GM08714 (cell line): ENCODE data around the gene MYL5.
"Not testable (repeated sequence)": the region's sequence is repeated elsewhere in the genome, so short reads cannot be mapped to it uniquely, and the experiment has no call there.

Source experiments
- H3K4me3 ChIP-seq: fragments of 200-500 bp; sonication (Bioruptor generic); 2 replicates; pipeline ENCODE4 v1.5.1; 2014; ENCODE audit warnings: mild to moderate bottlenecking, low read length, inconsistent platforms
- ZNF274 ChIP-seq: IDR thresholded peaks from 2 replicates; pipeline ENCODE4 v1.6.1; 2012; ENCODE audit warnings: mild to moderate bottlenecking, low read depth, low read length

MYL5 gene

GRCh38 chr4:720111-720860 lies 45.9 kb downstream of the MYL5 start:
- no peak overlapping the region for H3K4me3 ChIP-seq
- no peak for TF ChIP-seq ZNF274

GRCh38 chr4:721261-722168 lies 47.2 kb downstream of the MYL5 start:
- TF ChIP-seq ZNF274 = no peak
- H3K4me3 ChIP-seq = no peak overlapping the region

- no peak overlapping the region for H3K4me3 ChIP-seq
- no peak for TF ChIP-seq ZNF274
Measured at GRCh38 chr4:722169-722725, 47.9 kb downstream of the MYL5 start.

DNA sequence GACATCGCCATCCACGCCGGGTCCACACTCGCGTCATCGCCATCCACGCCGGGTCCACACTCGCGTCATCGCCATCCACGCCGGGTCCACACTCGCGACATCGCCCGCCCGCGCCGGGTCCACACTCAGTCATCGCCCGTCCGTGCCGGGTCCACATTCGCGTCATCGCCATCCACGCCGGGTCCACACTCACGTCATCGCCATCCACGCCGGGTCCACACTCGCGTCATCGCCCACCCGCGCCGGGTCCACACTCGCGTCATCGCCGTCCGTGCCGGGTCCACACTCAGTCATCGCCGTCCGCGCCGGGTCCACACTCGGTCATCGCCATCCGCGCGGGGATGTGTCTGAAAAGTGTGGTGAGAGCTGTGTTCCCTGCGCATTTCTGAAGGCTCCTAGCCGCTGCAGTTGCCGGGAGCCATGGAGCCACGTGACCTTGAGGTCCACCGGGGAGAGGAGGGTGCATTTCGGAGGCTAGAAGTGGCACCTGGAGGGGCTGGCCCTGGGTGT lies 48.6 kb downstream of the MYL5 start:
- no peak for TF ChIP-seq ZNF274
- no peak overlapping the region for H3K4me3 ChIP-seq

DNA sequence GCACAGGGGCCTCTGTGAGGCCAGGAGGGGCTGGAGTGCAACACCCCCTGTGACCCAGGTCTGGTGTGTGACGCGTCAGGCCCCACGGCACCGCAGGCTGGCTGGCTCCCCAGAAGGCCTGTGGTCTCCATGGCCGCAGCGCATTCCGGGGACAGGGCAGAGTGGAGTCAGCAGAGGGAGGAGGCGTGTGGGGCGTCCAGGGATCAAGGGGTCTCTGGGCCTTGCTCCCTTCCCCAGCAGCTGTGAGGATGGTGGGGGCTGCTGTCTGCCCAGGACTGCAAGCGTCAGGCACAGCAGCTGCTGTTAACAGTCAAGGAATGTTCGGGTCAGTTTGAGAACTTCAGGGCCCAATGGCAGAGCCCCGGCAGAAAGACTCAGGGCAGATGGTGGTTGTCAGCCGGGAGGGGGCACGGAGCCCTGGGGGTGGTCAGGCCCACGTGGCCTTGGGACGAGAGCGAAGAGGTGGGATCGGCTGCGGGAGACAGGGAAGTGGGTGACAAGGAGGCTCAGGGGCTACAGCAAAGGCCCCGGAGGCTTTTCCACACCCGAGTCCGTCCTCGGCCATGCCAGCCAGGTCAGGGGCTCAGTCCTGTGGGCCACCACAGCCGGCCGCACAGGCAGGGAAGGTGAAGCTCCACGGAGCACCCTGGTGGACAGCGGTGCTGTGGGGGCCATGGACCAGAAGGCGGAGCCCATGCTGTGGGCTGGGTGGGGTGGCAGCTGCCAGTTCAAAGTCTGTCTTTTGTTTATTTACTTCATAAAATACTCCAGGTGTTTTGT lies 49.6 kb downstream of the MYL5 start:
- H3K4me3 ChIP-seq = no peak overlapping the region
- no peak for TF ChIP-seq ZNF274

DNA sequence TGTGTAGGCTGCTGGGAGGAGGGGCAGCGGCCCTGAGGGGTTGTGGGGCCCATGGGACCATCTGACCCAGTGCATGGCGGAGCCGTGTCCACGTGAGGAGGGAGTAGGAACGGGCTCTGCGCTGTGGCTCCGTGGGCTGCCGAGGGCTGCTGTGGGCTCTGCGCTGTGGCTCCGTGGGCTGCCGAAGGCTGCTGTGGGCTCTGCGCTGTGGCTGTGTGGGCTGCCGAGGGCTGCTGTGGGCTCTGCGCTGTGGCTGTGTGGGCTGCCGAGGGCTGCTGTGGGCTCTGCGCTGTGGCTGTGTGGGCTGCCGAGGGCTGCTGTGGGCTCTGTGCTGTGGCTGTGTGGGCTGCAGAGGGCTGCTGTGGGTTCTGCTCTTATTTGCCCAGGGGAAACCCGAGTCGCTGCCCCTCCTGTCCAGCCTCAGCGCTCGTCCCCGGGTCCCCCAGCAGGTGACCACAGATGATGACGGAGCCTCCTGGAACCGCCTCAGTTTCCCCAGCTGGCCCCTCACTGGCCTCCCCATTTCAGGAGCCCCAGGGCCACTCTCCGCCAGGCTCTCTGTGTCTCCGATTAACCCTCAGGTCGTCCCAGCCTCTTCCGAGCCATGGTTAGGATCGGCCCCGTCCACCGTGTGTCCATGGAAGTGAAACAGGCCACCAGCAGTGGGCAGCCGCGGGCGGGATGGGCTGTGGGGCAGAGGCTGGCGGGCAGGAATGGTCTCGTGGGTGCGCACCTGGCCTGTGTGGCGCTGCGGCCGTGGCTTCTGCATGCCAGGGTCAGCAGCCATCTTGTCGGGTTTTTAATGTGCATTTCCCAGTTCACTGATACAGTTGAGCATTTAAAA lies 51.3 kb downstream of the MYL5 start:
- no peak overlapping the region for H3K4me3 ChIP-seq
- no peak for TF ChIP-seq ZNF274

DNA sequence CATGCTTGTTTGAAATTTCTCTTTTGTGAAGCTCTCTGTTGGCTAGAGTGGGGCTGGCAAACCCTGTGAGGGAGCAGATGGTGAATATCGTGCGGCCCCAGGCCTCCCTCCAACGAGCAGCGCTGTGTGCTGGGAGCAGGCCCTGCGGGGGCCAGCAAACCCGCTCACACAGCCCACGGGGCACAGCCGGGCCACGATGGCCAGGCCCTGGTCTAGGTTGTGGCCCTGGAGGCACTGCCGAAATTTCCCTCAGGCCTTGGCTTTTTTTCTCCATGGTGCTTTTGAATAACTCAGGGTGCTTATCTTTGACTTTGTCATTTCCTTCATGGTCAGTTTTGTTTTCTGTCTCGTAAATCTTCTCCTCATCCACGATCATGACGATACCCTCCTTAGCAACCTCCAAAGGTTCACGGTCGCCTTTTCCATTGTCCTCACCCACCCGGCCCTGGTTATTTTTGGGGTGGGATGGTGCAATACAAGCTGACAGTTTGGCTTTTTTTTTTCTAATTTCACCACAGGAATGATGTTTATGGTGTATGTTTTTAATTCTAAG lies 52.0 kb downstream of the MYL5 start:
- TF ChIP-seq ZNF274 = no peak
- no peak overlapping the region for H3K4me3 ChIP-seq

DNA sequence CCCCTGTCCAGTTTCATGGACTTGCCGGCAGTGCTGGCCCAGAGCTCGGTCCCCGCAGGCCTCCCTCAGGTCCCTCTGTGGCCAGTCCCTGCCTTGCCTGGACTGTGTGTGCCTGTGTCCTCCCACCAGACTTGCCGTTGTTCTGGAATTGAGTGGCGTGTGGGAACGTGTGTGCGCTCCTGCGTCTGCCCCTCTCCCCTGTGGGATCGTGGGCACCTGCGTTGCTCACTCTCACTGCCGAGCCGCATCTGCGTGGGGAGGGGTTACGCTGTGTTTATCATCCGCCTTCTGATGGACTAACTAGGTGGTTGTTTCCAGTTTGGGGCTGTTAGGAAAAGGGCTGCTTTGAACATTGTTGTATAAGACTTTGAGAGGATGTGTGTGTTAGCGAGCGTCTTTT lies 52.5 kb downstream of the MYL5 start:
- TF ChIP-seq ZNF274 = no peak
- H3K4me3 ChIP-seq = no peak overlapping the region

- TF ChIP-seq ZNF274 = no peak
- no peak overlapping the region for H3K4me3 ChIP-seq
Measured at GRCh38 chr4:727576-727975, 53.2 kb downstream of the MYL5 start.

- no peak for TF ChIP-seq ZNF274
- H3K4me3 ChIP-seq = no peak overlapping the region
Measured at GRCh38 chr4:729336-730315, 55.3 kb downstream of the MYL5 start.

GRCh38 chr4:730511-730910 lies 56.2 kb downstream of the MYL5 start:
- TF ChIP-seq ZNF274 = no peak
- H3K4me3 ChIP-seq = no peak overlapping the region

DNA sequence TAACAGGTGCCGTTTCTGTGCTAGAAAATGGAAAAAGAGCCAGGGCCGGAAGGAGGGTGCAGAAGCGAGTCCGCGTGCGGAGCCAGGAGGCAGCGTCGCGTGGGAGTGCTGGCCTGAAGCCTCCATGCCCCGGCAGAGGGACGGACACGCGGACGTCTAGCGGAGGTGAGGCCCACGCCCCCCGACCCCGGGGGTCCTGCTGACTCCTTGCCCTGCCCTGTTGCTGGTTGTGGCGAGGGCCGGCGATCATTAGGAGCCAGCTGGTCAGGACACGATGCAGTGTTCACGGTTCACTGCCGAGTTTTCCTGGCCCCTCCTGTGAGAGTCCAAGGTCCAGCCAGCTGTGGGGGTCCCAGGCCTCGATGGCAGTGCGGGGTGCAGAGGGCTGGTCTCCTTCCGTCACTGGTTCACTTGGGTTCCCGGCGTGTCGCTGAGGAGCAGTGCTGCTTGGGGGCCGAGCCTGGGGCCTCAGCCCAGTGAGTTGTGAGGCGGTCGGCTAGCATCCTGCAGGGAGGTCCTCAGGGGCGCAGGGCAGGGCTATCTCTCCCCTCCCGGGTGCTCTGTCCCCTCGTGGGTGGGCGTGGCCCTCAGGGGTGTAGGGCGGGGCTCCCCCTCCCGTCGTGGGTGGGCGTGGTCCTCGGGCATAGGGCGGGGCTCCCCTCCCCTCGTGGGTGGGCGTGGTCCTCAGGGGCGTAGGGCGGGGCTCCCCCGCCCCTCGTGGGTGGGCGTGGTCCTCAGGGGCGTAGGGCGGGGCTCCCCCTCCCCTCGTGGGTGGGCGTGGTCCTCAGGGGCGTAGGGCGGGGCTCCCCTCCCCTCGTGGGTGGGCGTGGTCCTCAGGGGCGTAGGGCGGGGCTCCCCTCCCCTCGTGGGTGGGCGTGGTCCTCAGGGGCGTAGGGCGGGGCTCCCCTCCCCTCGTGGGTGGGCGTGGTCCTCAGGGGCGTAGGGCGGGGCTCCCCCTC lies 56.9 kb downstream of the MYL5 start:
- not testable (repeated sequence) for H3K4me3 ChIP-seq
